HepG2 (cell line): Measurements from ENCODE around the gene RCOR1. TPM values are rescaled to one million over a fixed set of nuclear protein-coding genes. Genes with fewer than 3 reads are reported as not detected.
A peak's percentile ranks its signal among the peaks of the same experiment; 100 is the strongest.

Experiments
- CC2D1A ChIP-seq: sonication (generic); formaldehyde crosslinking; IDR thresholded peaks from 2 replicates; pipeline ENCODE4 v1.8.1; 2023; ENCODE audit warnings: mild to moderate bottlenecking, missing genetic modification reagents
- CCAR2 ChIP-seq: fragments of 200-400 bp; formaldehyde crosslinking; optimal IDR thresholded peaks from 2 replicates; pipeline ENCODE3; 2018; ENCODE audit warnings: low read depth, mild to moderate bottlenecking, low read length, moderate library complexity
- SIX1 ChIP-seq: sonication (generic); formaldehyde crosslinking; IDR thresholded peaks from 2 replicates; pipeline ENCODE4 v1.4.0; 2020; ENCODE audit warnings: missing genetic modification reagents, borderline replicate concordance
- ZNF644 ChIP-seq: IDR thresholded peaks from 2 replicates; pipeline ENCODE4 v1.6.1; 2016; ENCODE audit warnings: low read depth
- polyA plus RNA-seq, 8 experiments: library from polyadenylated mRNA; depleted of rRNA in 3 of 8; stranded (reverse) in 7 of 8; unstranded in 1 of 8; fragments of >200 nt; fragmentation: Illumina TruSeq in 4 of 8; extraction: Trizol in 4 of 8; gene quantifications; 2 replicates each; pipeline versions ENCODE4 v1.2.1 to v1.2.3, GENCODE V29; 2011 to 2016; ENCODE audit warnings: low read depth in 4 of 8, missing spikeins in 1 of 8, mixed read lengths in 1 of 8; ENCODE audit not compliant: insufficient read depth in 1 of 8
- total RNA-seq, 5 experiments: library from RNA; depleted of rRNA; stranded (reverse); fragments of >200 nt; fragmentation: Illumina TruSeq; extraction: Trizol; gene quantifications; 2 replicates each; pipeline ENCODE4 v1.2.3, GENCODE V29; 2016; ENCODE audit warnings: low read depth in 1 of 5
- TF ChIP-seq, protein P1 (sequence below): sonication (generic); formaldehyde crosslinking; IDR thresholded peaks from 2 replicates; pipeline ENCODE4 v1.4.0; 2020; ENCODE audit warnings: missing genetic modification reagents, borderline replicate concordance
- TF ChIP-seq, protein P2 (sequence below), 2 experiments: sonication (generic) in 1 of 2; formaldehyde crosslinking in 1 of 2; IDR thresholded peaks; 2 replicates each; pipeline versions ENCODE4 v1.4.0 to v1.6.1; 2016 to 2020; ENCODE audit warnings: borderline replicate concordance in 1 of 2, low read depth in 1 of 2, mild to moderate bottlenecking in 1 of 2, missing genetic modification reagents in 1 of 2
- TF ChIP-seq, protein P3 (sequence below): fragments of 450-650 bp; IDR thresholded peaks from 2 replicates; pipeline ENCODE4 v1.6.1; 2017; ENCODE audit warnings: mild to moderate bottlenecking

RCOR1 gene
- total and polyA plus RNA-seq, 2 of the 13 experiments (the other 11 are each of a cell fraction or from before 2014, with no cell fraction given): 10.2 to 11.1 TPM

DNA sequence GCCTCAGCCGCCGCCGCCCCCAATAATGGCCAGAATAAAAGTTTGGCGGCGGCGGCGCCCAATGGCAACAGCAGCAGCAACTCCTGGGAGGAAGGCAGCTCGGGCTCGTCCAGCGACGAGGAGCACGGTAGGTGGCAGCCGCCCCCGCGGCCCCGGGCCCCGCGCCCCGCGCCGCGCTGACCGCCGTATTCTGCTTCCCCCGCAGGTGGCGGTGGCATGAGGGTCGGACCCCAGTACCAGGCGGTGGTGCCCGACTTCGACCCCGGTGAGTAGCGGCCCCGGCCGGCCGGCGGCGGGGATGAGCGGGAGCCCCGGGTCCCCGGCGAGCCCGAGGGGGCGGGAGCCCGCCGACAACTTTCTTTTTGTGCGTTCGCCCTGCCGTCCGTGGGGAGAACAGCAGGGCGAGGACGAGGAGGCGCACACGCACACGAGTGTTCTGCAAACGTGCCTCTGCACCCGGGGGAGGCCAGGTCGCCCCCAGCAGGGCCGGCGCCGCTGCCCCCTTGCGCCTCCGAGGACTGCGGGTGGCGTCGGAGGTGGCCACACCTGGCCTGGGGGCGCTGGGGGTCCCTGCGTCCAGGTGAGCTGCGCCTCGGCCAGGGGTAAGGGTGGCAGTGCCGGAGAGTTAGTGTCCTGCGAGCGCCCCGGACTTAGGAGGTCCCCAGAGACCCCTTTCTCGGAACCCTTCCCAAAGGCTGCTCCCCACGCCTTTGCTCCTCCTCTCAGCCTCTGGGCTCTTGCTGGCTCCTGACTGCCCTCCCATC is 794 bp downstream of the RCOR1 start (continued):
- TF ChIP-seq, protein P1, sequence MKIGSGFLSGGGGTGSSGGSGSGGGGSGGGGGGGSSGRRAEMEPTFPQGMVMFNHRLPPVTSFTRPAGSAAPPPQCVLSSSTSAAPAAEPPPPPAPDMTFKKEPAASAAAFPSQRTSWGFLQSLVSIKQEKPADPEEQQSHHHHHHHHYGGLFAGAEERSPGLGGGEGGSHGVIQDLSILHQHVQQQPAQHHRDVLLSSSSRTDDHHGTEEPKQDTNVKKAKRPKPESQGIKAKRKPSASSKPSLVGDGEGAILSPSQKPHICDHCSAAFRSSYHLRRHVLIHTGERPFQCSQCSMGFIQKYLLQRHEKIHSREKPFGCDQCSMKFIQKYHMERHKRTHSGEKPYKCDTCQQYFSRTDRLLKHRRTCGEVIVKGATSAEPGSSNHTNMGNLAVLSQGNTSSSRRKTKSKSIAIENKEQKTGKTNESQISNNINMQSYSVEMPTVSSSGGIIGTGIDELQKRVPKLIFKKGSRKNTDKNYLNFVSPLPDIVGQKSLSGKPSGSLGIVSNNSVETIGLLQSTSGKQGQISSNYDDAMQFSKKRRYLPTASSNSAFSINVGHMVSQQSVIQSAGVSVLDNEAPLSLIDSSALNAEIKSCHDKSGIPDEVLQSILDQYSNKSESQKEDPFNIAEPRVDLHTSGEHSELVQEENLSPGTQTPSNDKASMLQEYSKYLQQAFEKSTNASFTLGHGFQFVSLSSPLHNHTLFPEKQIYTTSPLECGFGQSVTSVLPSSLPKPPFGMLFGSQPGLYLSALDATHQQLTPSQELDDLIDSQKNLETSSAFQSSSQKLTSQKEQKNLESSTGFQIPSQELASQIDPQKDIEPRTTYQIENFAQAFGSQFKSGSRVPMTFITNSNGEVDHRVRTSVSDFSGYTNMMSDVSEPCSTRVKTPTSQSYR (CRISPR knock-in tag): 0 out of 2 replicates have a peak, but pooled peaks have one; percentile 4
- TF ChIP-seq CCAR2 (no peak), SIX1 (CRISPR knock-in tag) (no peak), ZNF644 (no peak), CC2D1A (CRISPR knock-in tag) (no peak)
- TF ChIP-seq, protein P2, sequence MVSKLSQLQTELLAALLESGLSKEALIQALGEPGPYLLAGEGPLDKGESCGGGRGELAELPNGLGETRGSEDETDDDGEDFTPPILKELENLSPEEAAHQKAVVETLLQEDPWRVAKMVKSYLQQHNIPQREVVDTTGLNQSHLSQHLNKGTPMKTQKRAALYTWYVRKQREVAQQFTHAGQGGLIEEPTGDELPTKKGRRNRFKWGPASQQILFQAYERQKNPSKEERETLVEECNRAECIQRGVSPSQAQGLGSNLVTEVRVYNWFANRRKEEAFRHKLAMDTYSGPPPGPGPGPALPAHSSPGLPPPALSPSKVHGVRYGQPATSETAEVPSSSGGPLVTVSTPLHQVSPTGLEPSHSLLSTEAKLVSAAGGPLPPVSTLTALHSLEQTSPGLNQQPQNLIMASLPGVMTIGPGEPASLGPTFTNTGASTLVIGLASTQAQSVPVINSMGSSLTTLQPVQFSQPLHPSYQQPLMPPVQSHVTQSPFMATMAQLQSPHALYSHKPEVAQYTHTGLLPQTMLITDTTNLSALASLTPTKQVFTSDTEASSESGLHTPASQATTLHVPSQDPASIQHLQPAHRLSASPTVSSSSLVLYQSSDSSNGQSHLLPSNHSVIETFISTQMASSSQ (IDR thresholded peaks at IDR 0.05; ENCODE audit: low read depth): no peak
- TF ChIP-seq, protein P2 (CRISPR knock-in tag; IDR thresholded peaks at IDR 0.05; ENCODE audit: borderline replicate concordance): no peak
- TF ChIP-seq, protein P3, sequence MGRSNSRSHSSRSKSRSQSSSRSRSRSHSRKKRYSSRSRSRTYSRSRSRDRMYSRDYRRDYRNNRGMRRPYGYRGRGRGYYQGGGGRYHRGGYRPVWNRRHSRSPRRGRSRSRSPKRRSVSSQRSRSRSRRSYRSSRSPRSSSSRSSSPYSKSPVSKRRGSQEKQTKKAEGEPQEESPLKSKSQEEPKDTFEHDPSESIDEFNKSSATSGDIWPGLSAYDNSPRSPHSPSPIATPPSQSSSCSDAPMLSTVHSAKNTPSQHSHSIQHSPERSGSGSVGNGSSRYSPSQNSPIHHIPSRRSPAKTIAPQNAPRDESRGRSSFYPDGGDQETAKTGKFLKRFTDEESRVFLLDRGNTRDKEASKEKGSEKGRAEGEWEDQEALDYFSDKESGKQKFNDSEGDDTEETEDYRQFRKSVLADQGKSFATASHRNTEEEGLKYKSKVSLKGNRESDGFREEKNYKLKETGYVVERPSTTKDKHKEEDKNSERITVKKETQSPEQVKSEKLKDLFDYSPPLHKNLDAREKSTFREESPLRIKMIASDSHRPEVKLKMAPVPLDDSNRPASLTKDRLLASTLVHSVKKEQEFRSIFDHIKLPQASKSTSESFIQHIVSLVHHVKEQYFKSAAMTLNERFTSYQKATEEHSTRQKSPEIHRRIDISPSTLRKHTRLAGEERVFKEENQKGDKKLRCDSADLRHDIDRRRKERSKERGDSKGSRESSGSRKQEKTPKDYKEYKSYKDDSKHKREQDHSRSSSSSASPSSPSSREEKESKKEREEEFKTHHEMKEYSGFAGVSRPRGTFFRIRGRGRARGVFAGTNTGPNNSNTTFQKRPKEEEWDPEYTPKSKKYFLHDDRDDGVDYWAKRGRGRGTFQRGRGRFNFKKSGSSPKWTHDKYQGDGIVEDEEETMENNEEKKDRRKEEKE: no peak
